Neutrophil (primary cell): ENCODE data around the gene MRPL40.

Source experiments
- H3K27ac ChIP-seq: fragments of 200-600 bp; sonication (generic); 2 replicates; pipeline ENCODE4 v1.5.1; 2016; ENCODE audit warnings: mild to moderate bottlenecking, moderate library complexity
- H3K27me3 ChIP-seq: fragments of 200-600 bp; sonication (generic); 2 replicates; pipeline ENCODE4 v1.6.0; 2016; ENCODE audit warnings: mild to moderate bottlenecking
- H3K36me3 ChIP-seq: fragments of 200-600 bp; sonication (generic); 2 replicates; pipeline ENCODE4 v1.5.1; 2017
- H3K4me1 ChIP-seq, 2 experiments: fragments of 200-600 bp in 1 of 2; sonication (generic) in 1 of 2; 1 replicate in 1 of 2; 2 replicates in 1 of 2; pipeline versions ENCODE4 v1.5.1 to v1.6.1; 2013 to 2016; ENCODE audit warnings: low read depth in 1 of 2, low read length in 1 of 2, mild to moderate bottlenecking in 1 of 2, moderate library complexity in 1 of 2; ENCODE audit not compliant: control insufficient read depth in 1 of 2, insufficient read depth in 1 of 2
- H3K4me3 ChIP-seq, 2 experiments: fragments of 200-600 bp in 1 of 2; sonication (generic) in 1 of 2; 1 replicate in 1 of 2; 2 replicates in 1 of 2; pipeline ENCODE4 v1.5.1; 2013 to 2016; ENCODE audit warnings: low read depth in 1 of 2, low read length in 1 of 2, mild to moderate bottlenecking in 1 of 2, moderate library complexity in 1 of 2
- H3K9me3 ChIP-seq: fragments of 200-600 bp; sonication (generic); 2 replicates; pipeline ENCODE4 v1.5.1; 2016
- CTCF ChIP-seq: fragments of 200-600 bp; sonication (generic); IDR thresholded peaks from 2 replicates; pipeline ENCODE4 v1.5.1; 2016; ENCODE audit warnings: antibody characterized with exemption

MRPL40 gene

GRCh38 chr22:19448076-19448607 lies 15.8 kb downstream of the MRPL40 start:
- Histone ChIP-seq H3K36me3 (peaks cover 57% of the 10 kb centered on the region), H3K27ac (peak overlapping the region; percentile 94), H3K27me3 (no peaks in the 10 kb centered on the region), H3K4me1 (peaks cover 19 to 23% of the 10 kb centered on the region in 2 experiments), H3K9me3 (no peaks in the 10 kb centered on the region), H3K4me3 (peak overlapping the region; percentile 74 to 87)
- no peak for TF ChIP-seq CTCF

GRCh38 chr22:19448739-19449421 lies 16.5 kb downstream of the MRPL40 start:
- Histone ChIP-seq H3K27ac (no peak overlapping the region), H3K4me1 (peaks cover 19 to 23% of the 10 kb centered on the region in 2 experiments), H3K36me3 (peaks cover 57% of the 10 kb centered on the region), H3K27me3 (no peaks in the 10 kb centered on the region), H3K4me3 (no peak overlapping the region), H3K9me3 (no peaks in the 10 kb centered on the region)
- TF ChIP-seq CTCF, result no peak

- H3K4me1 ChIP-seq, result peaks cover 19 to 23% of the 10 kb centered on the region in 2 experiments
- no peaks in the 10 kb centered on the region for H3K9me3 ChIP-seq
- H3K36me3 ChIP-seq, result peaks cover 57% of the 10 kb centered on the region
- no peak overlapping the region for H3K27ac ChIP-seq
- no peak overlapping the region for H3K4me3 ChIP-seq
- H3K27me3 ChIP-seq, result no peaks in the 10 kb centered on the region
- no peak for TF ChIP-seq CTCF
Measured at GRCh38 chr22:19449422-19449767, 17.1 kb downstream of the MRPL40 start.

GRCh38 chr22:19450363-19451175 lies 18.2 kb downstream of the MRPL40 start:
- TF ChIP-seq CTCF, result no peak
- Histone ChIP-seq H3K36me3 (peaks cover 64% of the 10 kb centered on the region), H3K27me3 (no peaks in the 10 kb centered on the region)

GRCh38 chr22:19451570-19451969 lies 19.2 kb downstream of the MRPL40 start:
- no peaks in the 10 kb centered on the region for H3K9me3 ChIP-seq
- peaks cover 74% of the 10 kb centered on the region for H3K36me3 ChIP-seq
- no peak for TF ChIP-seq CTCF
- H3K27ac ChIP-seq, result no peak overlapping the region
- no peak overlapping the region for H3K4me3 ChIP-seq
- H3K27me3 ChIP-seq, result no peaks in the 10 kb centered on the region
- peaks cover 11 to 16% of the 10 kb centered on the region in 2 experiments for H3K4me1 ChIP-seq

More at GRCh38 chr22:19450363-19451175, 18.2 kb downstream of the MRPL40 start:
- no peak overlapping the region for H3K4me3 ChIP-seq
- H3K27ac ChIP-seq, result no peak overlapping the region
- no peaks in the 10 kb centered on the region for H3K9me3 ChIP-seq
- peaks cover 19 to 23% of the 10 kb centered on the region in 2 experiments for H3K4me1 ChIP-seq
